ENCODE measurements around the gene KRTAP5-11.
"Not testable (repeated sequence)": the region's sequence is repeated elsewhere in the genome, so short reads cannot be mapped to it uniquely, and the experiment has no call there.

KRTAP5-11 gene

GRCh38 chr11:71539017-71539416, 43.7 kb downstream of the KRTAP5-11 start:
- no peak for ATAC-seq

DNA sequence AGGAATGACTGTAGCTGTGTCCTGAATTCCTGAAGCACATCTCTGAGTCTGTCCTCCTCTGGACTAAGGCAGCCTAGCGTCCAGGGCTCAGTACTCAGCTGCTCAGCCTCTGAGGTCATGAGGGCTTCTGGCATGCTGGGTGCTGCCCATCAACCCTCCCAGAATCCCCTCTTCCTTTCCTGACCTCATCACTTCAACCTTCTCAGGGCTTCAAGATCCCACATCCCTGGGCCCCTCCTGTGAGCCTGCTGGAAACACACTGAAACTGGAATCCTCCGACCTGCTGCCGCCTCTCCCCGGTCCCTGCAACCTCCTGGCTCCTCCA, 44.0 kb downstream of the KRTAP5-11 start:
- ATAC-seq = no peak
- TF ChIP-seq ZC3H10 (CRISPR knock-in tag; IDR thresholded peaks at IDR 0.05) (no peak), ZNF70 (CRISPR knock-in tag; IDR thresholded peaks at IDR 0.05) (no peak), TCF4 (CRISPR knock-in tag; IDR thresholded peaks at IDR 0.05; ENCODE audit: borderline replicate concordance) (no peak), RARB (CRISPR knock-in tag; IDR thresholded peaks at IDR 0.05) (no peak), CSDC2 (CRISPR knock-in tag; IDR thresholded peaks at IDR 0.05) (no peak), BACH2 (CRISPR knock-in tag; IDR thresholded peaks at IDR 0.05; ENCODE audit: borderline replicate concordance) (no peak), ISL1 (CRISPR knock-in tag; IDR thresholded peaks at IDR 0.05) (no peak), CSRNP3 (CRISPR knock-in tag; IDR thresholded peaks at IDR 0.05) (no peak), ZNF565 (CRISPR knock-in tag; conservative IDR thresholded peaks at IDR 0.05; ENCODE audit: low read depth) (no peak), GLIS3 (CRISPR knock-in tag; IDR thresholded peaks at IDR 0.05) (no peak), PPARA (CRISPR knock-in tag; IDR thresholded peaks at IDR 0.05; ENCODE audit: borderline replicate concordance) (no peak), TOX (CRISPR knock-in tag; IDR thresholded peaks at IDR 0.05; ENCODE audit: borderline replicate concordance) (no peak), ARNTL (CRISPR knock-in tag; IDR thresholded peaks at IDR 0.05; ENCODE audit: borderline replicate concordance, low read depth) (no peak), ZFP3 (CRISPR knock-in tag; IDR thresholded peaks at IDR 0.05) (no peak), ESRRG (CRISPR knock-in tag; IDR thresholded peaks at IDR 0.05) (no peak), CREB5 (CRISPR knock-in tag; IDR thresholded peaks at IDR 0.05; ENCODE audit: low read depth) (no peak)
- TF ChIP-seq, protein P1, sequence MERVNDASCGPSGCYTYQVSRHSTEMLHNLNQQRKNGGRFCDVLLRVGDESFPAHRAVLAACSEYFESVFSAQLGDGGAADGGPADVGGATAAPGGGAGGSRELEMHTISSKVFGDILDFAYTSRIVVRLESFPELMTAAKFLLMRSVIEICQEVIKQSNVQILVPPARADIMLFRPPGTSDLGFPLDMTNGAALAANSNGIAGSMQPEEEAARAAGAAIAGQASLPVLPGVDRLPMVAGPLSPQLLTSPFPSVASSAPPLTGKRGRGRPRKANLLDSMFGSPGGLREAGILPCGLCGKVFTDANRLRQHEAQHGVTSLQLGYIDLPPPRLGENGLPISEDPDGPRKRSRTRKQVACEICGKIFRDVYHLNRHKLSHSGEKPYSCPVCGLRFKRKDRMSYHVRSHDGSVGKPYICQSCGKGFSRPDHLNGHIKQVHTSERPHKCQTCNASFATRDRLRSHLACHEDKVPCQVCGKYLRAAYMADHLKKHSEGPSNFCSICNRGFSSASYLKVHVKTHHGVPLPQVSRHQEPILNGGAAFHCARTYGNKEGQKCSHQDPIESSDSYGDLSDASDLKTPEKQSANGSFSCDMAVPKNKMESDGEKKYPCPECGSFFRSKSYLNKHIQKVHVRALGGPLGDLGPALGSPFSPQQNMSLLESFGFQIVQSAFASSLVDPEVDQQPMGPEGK (CRISPR knock-in tag; IDR thresholded peaks at IDR 0.05; ENCODE audit: borderline replicate concordance) = no peak
- TF ChIP-seq, protein P2, sequence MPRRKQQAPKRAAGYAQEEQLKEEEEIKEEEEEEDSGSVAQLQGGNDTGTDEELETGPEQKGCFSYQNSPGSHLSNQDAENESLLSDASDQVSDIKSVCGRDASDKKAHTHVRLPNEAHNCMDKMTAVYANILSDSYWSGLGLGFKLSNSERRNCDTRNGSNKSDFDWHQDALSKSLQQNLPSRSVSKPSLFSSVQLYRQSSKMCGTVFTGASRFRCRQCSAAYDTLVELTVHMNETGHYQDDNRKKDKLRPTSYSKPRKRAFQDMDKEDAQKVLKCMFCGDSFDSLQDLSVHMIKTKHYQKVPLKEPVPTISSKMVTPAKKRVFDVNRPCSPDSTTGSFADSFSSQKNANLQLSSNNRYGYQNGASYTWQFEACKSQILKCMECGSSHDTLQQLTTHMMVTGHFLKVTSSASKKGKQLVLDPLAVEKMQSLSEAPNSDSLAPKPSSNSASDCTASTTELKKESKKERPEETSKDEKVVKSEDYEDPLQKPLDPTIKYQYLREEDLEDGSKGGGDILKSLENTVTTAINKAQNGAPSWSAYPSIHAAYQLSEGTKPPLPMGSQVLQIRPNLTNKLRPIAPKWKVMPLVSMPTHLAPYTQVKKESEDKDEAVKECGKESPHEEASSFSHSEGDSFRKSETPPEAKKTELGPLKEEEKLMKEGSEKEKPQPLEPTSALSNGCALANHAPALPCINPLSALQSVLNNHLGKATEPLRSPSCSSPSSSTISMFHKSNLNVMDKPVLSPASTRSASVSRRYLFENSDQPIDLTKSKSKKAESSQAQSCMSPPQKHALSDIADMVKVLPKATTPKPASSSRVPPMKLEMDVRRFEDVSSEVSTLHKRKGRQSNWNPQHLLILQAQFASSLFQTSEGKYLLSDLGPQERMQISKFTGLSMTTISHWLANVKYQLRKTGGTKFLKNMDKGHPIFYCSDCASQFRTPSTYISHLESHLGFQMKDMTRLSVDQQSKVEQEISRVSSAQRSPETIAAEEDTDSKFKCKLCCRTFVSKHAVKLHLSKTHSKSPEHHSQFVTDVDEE (CRISPR knock-in tag; IDR thresholded peaks at IDR 0.05) = no peak

More at GRCh38 chr11:71539017-71539416, 43.7 kb downstream of the KRTAP5-11 start:
- TF ChIP-seq ISL1 (CRISPR knock-in tag; IDR thresholded peaks at IDR 0.05) = no peak
- TF ChIP-seq, protein P3, sequence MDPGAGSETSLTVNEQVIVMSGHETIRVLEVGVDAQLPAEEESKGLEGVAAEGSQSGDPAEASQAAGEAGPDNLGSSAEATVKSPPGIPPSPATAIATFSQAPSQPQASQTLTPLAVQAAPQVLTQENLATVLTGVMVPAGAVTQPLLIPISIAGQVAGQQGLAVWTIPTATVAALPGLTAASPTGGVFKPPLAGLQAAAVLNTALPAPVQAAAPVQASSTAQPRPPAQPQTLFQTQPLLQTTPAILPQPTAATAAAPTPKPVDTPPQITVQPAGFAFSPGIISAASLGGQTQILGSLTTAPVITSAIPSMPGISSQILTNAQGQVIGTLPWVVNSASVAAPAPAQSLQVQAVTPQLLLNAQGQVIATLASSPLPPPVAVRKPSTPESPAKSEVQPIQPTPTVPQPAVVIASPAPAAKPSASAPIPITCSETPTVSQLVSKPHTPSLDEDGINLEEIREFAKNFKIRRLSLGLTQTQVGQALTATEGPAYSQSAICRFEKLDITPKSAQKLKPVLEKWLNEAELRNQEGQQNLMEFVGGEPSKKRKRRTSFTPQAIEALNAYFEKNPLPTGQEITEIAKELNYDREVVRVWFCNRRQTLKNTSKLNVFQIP (CRISPR knock-in tag; IDR thresholded peaks at IDR 0.05; ENCODE audit: borderline replicate concordance, low read depth) = no peak
- no peak for TF ChIP-seq ZFP30 (CRISPR knock-in tag; IDR thresholded peaks at IDR 0.05)
- TF ChIP-seq OSR1 (CRISPR knock-in tag; IDR thresholded peaks at IDR 0.05) = no peak
- TF ChIP-seq ESRRG (CRISPR knock-in tag; IDR thresholded peaks at IDR 0.05) = no peak
- no peak for TF ChIP-seq ZNF8 (CRISPR knock-in tag; IDR thresholded peaks at IDR 0.05)
- TF ChIP-seq PPARA (CRISPR knock-in tag; IDR thresholded peaks at IDR 0.05; ENCODE audit: borderline replicate concordance) = no peak
- no peak for TF ChIP-seq ZNF565 (CRISPR knock-in tag; conservative IDR thresholded peaks at IDR 0.05; ENCODE audit: low read depth)
- no peak for TF ChIP-seq CSDC2 (CRISPR knock-in tag; IDR thresholded peaks at IDR 0.05)
- no peak for TF ChIP-seq ARNTL (CRISPR knock-in tag; IDR thresholded peaks at IDR 0.05; ENCODE audit: borderline replicate concordance, low read depth)
- TF ChIP-seq SNAI2 (CRISPR knock-in tag; IDR thresholded peaks at IDR 0.05) = no peak
- TF ChIP-seq CSRNP3 (CRISPR knock-in tag; IDR thresholded peaks at IDR 0.05) = no peak
- TF ChIP-seq ZFP3 (CRISPR knock-in tag; IDR thresholded peaks at IDR 0.05) = no peak
- no peak for TF ChIP-seq ZC3H10 (CRISPR knock-in tag; IDR thresholded peaks at IDR 0.05)
- no peak for TF ChIP-seq TCF4 (CRISPR knock-in tag; IDR thresholded peaks at IDR 0.05; ENCODE audit: borderline replicate concordance)

GRCh38 chr11:71537977-71538665, 44.6 kb downstream of the KRTAP5-11 start, which contains the start of gene KRTAP5-8:
TSS of gene KRTAP5-8 (plus strand) at chr11:71538025. CDS start at chr11:71538056, 31 bp downstream.
- not testable (repeated sequence) for ATAC-seq

All from SK-N-SH treated with all-trans-retinoic acid at 6 μM for 48 hours (cell line).